H1 (cell line): ENCODE measurements around the gene CHDH. TPM values are rescaled to one million over a fixed set of nuclear protein-coding genes. Genes with fewer than 3 reads are reported as not detected.

ENCODE experiments used
- ASH2L ChIP-seq: fragments of 200-600, 300-600 bp; sonication (generic); IDR thresholded peaks from one replicate; pipeline ENCODE4 v1.7.1; 2017; ENCODE audit warnings: low read length
- BCL11A ChIP-seq, 2 experiments: IDR thresholded peaks; one replicate each; pipeline ENCODE4 v1.6.1; 2011; ENCODE audit warnings: low read depth in 2 of 2, low read length in 2 of 2, mild to moderate bottlenecking in 2 of 2
- BRCA1 ChIP-seq: IDR thresholded peaks from 2 replicates; pipeline ENCODE4 v1.6.1; 2012; ENCODE audit warnings: low read depth, low read length, improper control_type of control experiment
- CBX5 ChIP-seq: fragments of 300-800, 300-1000 bp; sonication (generic); IDR thresholded peaks from 2 replicates; pipeline ENCODE4 v1.7.1; 2016; ENCODE audit warnings: antibody characterized with exemption, low read length, low read depth
- CEBPB ChIP-seq: IDR thresholded peaks from 2 replicates; pipeline ENCODE4 v1.6.1; 2012; ENCODE audit warnings: low read depth, low read length
- CHD2 ChIP-seq: IDR thresholded peaks from 2 replicates; pipeline ENCODE4 v1.6.1; 2012; ENCODE audit warnings: low read length, improper control_type of control experiment
- EGR1 ChIP-seq: IDR thresholded peaks from 2 replicates; pipeline ENCODE4 v1.6.1; 2011; ENCODE audit warnings: low read depth, low read length, borderline replicate concordance
- EZH2 ChIP-seq: fragments of 200-600 bp; sonication (generic); IDR thresholded peaks from 2 replicates; pipeline ENCODE4 v1.7.1; 2012; ENCODE audit warnings: low read depth, mild to moderate bottlenecking, moderate library complexity, low read length, inconsistent platforms; ENCODE audit not compliant: severe bottlenecking
- JUN ChIP-seq: IDR thresholded peaks from 2 replicates; pipeline ENCODE4 v1.6.1; 2011; ENCODE audit warnings: low read depth, mild to moderate bottlenecking, improper control_type of control experiment, low read length
- JUND ChIP-seq: IDR thresholded peaks from 2 replicates; pipeline ENCODE4 v1.6.1; 2011; ENCODE audit warnings: mild to moderate bottlenecking, improper control_type of control experiment, low read length
- KDM1A ChIP-seq: fragments of 200-600, 300-600 bp; sonication (generic); IDR thresholded peaks from 2 replicates; pipeline ENCODE4 v1.7.1; 2016; ENCODE audit warnings: mild to moderate bottlenecking, low read length, borderline replicate concordance
- MAFK ChIP-seq: IDR thresholded peaks from 2 replicates; pipeline ENCODE4 v1.6.1; 2012; ENCODE audit warnings: low read depth, mild to moderate bottlenecking, improper control_type of control experiment, low read length
- NRF1 ChIP-seq: IDR thresholded peaks from 2 replicates; pipeline ENCODE4 v1.6.1; 2011; ENCODE audit warnings: mild to moderate bottlenecking, low read depth, low read length, improper control_type of control experiment
- PHF8 ChIP-seq: fragments of 200-600 bp; sonication (generic); conservative IDR thresholded peaks from 2 replicates; pipeline ENCODE4 v1.7.1; 2012; ENCODE audit warnings: low read depth, mild to moderate bottlenecking, inconsistent platforms, low read length, moderate library complexity
- POLR2A ChIP-seq, 2 experiments: IDR thresholded peaks; 1 replicate in 1 of 2; 2 replicates in 1 of 2; pipeline ENCODE4 v1.6.1; 2011; ENCODE audit warnings: low read depth in 2 of 2, low read length in 2 of 2, mild to moderate bottlenecking in 2 of 2; ENCODE audit errors: control extremely low read depth in 1 of 2
- POLR2AphosphoS5 ChIP-seq: IDR thresholded peaks from 2 replicates; pipeline ENCODE4 v1.6.1; 2011; ENCODE audit warnings: low read depth, low read length
- SIN3A ChIP-seq, 2 experiments: IDR thresholded peaks in 1 of 2; conservative IDR thresholded peaks in 1 of 2; 2 replicates each; pipeline ENCODE4 v1.6.1; 2011 to 2012; ENCODE audit warnings: low read length in 2 of 2, improper control_type of control experiment in 1 of 2, low read depth in 1 of 2, mild to moderate bottlenecking in 1 of 2
- SP1 ChIP-seq: IDR thresholded peaks from 2 replicates; pipeline ENCODE4 v1.6.1; 2011; ENCODE audit warnings: low read depth, low read length
- SP2 ChIP-seq: IDR thresholded peaks from 2 replicates; pipeline ENCODE4 v1.6.1; 2012; ENCODE audit warnings: mild to moderate bottlenecking, low read length, inconsistent platforms
- SP4 ChIP-seq: IDR thresholded peaks from 2 replicates; pipeline ENCODE4 v1.6.1; 2012; ENCODE audit warnings: low read length, inconsistent platforms
- SRF ChIP-seq: IDR thresholded peaks from 2 replicates; pipeline ENCODE4 v1.6.1; 2011; ENCODE audit warnings: mild to moderate bottlenecking, low read depth, low read length, moderate library complexity
- YY1 ChIP-seq: IDR thresholded peaks from 2 replicates; pipeline ENCODE4 v1.6.1; 2011; ENCODE audit warnings: low read depth, mild to moderate bottlenecking, low read length
- polyA plus RNA-seq, 7 experiments: library from polyadenylated mRNA; depleted of rRNA in 3 of 7; stranded (reverse) in 5 of 7; unstranded in 2 of 7; fragments of >200 nt in 5 of 7; fragments of 200-250 nt in 2 of 7; gene quantifications; 1 replicate in 5 of 7; 2 replicates in 1 of 7; 4 replicates in 1 of 7; pipeline versions ENCODE4 v1.2.1 to v1.2.3, GENCODE V29; 2011 to 2013; ENCODE audit warnings: missing spikeins in 2 of 7, mixed read lengths in 2 of 7
- total RNA-seq: library from RNA; stranded (reverse); fragmentation: NEBNext Ultra II Directional; extraction: Animal tissue kit (Norgen Biotek cat#: 25700); gene quantifications from 2 replicates; pipeline ENCODE4 v1.2.1, GENCODE V29; 2021
- TF ChIP-seq, protein P1 (sequence below): IDR thresholded peaks from 2 replicates; pipeline ENCODE4 v1.6.1; 2011; ENCODE audit warnings: low read length, improper control_type of control experiment
- TF ChIP-seq, protein P2 (sequence below): IDR thresholded peaks from 2 replicates; pipeline ENCODE4 v1.6.1; 2011; ENCODE audit warnings: low read depth, mild to moderate bottlenecking, low read length; ENCODE audit not compliant: insufficient read depth

CHDH gene
- total and polyA plus RNA-seq, 2 of the 8 experiments (the other 6 are each of a cell fraction or from before 2014, with no cell fraction given) = 4.9 to 10.3 TPM

DNA sequence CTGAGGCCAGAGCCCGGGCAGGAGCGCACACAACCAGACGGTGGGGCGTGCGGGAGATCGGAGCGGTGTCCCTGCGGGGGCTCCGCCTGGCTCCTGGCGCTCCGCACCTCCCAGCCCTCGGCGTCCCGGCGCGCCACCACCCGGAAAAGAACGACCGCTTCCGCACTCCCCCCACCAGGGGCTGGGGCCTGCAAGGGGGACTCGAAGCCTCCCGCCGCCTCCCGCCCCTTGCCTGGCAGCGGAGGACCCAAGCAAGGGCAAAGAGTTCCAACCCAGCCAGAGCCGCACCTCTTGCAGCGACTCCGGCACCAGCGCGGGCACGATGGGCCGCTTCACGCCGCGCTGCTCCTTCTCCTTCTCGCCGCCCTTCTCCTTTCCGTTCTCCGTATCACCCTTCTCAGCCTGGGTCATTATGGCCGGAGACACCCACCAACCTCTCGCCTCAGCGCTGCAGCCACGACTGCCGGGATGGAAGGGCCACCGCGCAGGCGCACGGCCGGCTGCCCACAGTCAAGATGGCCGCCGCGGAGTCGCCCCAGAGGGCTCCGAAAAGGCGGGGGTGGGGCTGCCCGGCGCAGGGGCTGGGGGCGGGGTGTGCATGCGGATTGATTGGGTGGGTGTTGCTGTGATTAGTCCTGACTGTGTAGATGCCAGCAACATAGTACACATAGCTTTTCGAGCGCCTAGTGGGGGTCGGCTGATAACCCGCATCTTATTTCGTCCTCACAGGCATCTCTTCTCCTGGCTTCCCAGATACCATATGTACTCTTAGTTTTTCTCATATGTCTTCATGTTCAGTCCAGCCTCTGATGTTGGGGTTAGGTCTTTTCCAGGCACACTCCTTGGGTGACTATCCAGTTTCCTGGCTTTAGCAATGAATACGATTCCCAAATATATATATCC lies 35.7 kb upstream of the CHDH start, which contains the start of gene ACTR8 (continued):
- TF ChIP-seq SP1 = no peak
- no peak for TF ChIP-seq JUN
- peak in 1 of 2 experiments; percentile 68; a peak in 1 of 4 replicates for TF ChIP-seq SIN3A (conservative IDR thresholded peaks at IDR 0.05 in 1 of 2, IDR thresholded peaks at IDR 0.05 in 1 of 2; ENCODE audit: low read depth in 1 of 2, low read length in 2 of 2)
- no peak for TF ChIP-seq SP2
- TF ChIP-seq, protein P1, sequence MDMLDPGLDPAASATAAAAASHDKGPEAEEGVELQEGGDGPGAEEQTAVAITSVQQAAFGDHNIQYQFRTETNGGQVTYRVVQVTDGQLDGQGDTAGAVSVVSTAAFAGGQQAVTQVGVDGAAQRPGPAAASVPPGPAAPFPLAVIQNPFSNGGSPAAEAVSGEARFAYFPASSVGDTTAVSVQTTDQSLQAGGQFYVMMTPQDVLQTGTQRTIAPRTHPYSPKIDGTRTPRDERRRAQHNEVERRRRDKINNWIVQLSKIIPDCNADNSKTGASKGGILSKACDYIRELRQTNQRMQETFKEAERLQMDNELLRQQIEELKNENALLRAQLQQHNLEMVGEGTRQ = 0 out of 2 replicates have a peak, but pooled peaks have one; percentile 9
- TF ChIP-seq CHD2 = no peak; the same call in 1 of the 2 replicates
- TF ChIP-seq PHF8 = peak; percentile 95
- TF ChIP-seq JUND = no peak
- no peak for TF ChIP-seq EZH2
- peak; percentile 66 for TF ChIP-seq ASH2L
- TF ChIP-seq CEBPB = no peak
- TF ChIP-seq BRCA1 = no peak
- no peak for TF ChIP-seq SRF
- TF ChIP-seq EGR1 = peak; percentile 67; the same call in 1 of the 2 replicates
- TF ChIP-seq KDM1A = no peak
- TF ChIP-seq YY1 = peak; percentile 98
- TF ChIP-seq NRF1 = peak; percentile 81
- peak; percentile 88 to 91 for TF ChIP-seq POLR2A (IDR thresholded peaks at IDR 0.05; ENCODE audit: control extremely low read depth in 1 of 2, low read depth in 2 of 2, low read length in 2 of 2)
- TF ChIP-seq, protein P2, sequence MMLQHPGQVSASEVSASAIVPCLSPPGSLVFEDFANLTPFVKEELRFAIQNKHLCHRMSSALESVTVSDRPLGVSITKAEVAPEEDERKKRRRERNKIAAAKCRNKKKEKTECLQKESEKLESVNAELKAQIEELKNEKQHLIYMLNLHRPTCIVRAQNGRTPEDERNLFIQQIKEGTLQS = no peak
- TF ChIP-seq CBX5 = no peak
- no peak for TF ChIP-seq MAFK
- no peak for TF ChIP-seq SP4
- no peak for TF ChIP-seq BCL11A (IDR thresholded peaks at IDR 0.05; ENCODE audit: low read depth in 2 of 2, low read length in 2 of 2)
- TF ChIP-seq POLR2AphosphoS5 = peak; percentile 93
